ENCODE data around the gene RIMKLA.
A peak's percentile ranks its signal among the peaks of the same experiment; 100 is the strongest.

RIMKLA gene

GRCh38 chr1:42380586-42381279, at the start of gene RIMKLA:
Gene RIMKLA (plus strand): TSS chr1:42380792. CDS start chr1:42380935, 143 bp downstream.
- peak; percentile 74 for DNase-seq

GRCh38 chr1:42332877-42333276, 47.7 kb upstream of the RIMKLA start:
- no peak for DNase-seq

DNA sequence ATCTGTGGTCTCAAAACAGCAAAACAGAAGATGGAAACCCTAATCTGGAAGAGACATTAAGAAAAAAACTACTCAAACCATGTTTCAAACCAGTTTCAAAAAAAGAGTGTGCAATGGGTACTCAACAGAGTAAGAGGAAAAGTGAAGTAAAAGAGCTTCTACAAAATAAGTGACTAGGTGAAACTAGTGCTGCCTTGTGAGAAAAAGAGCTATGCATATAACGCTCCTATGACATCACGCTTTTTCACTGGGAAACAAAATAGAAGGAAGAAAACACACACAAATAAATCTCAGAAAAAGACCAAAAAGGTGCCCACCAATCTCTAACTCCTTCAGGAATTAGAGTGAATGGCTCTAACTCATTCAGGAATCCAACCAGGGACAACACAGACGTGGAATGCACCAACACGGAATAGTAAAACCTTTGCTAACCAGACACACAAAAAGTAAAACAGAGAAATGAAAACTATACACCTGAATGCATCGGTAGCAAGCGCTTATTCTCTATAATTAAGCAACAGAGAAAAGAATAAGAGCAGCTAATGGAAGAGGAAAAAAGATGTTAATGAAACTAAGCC, 46.8 kb upstream of the RIMKLA start:
- no peak for DNase-seq

DNA sequence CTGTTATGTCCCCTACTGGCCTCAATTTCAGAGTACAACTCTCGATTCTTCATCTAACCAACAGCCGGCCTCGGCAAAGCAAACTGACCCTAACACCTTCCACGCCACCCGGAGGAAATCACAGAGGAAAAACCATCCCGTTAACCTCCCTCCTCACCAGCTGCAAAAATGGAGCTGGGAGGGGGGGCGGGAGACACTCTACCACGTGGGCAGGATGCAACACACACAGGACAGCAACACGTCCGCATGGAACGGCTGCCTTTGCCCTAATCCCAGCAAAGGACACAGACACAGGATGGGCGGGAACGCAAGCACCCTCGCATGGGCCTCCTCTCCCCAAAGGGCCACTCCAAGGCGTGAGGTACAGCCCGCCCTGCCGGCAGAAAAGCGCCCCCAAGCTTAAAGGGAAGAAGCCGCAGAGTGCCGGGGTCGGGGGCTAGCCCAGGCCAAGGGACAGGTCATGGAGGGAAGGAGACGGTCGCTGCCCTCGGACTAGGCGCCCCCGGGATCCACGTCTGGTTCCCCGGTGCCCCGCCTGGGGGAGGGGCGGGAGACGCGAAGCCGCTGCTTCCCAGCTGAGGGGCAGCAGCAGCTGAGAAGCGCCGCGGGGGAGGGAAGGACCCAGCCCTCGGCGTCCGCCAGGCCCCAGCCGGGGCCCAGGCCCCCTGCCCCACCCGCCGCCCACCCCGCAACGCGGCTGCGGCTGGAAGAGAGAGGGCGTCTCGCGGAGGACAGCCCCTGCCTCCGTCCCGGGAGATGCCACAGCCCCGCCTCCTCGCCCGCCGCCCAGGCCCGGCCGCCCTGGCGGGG, 46.1 kb upstream of the RIMKLA start:
- peak; percentile 19 for DNase-seq

- peak; percentile 68 for DNase-seq
Measured at GRCh38 chr1:42335050-42335808, 45.4 kb upstream of the RIMKLA start, which contains the start of gene FOXJ3. Gene FOXJ3 (minus strand): TSS chr1:42335235. CDS start chr1:42311093, 24,142 bp downstream.

DNA sequence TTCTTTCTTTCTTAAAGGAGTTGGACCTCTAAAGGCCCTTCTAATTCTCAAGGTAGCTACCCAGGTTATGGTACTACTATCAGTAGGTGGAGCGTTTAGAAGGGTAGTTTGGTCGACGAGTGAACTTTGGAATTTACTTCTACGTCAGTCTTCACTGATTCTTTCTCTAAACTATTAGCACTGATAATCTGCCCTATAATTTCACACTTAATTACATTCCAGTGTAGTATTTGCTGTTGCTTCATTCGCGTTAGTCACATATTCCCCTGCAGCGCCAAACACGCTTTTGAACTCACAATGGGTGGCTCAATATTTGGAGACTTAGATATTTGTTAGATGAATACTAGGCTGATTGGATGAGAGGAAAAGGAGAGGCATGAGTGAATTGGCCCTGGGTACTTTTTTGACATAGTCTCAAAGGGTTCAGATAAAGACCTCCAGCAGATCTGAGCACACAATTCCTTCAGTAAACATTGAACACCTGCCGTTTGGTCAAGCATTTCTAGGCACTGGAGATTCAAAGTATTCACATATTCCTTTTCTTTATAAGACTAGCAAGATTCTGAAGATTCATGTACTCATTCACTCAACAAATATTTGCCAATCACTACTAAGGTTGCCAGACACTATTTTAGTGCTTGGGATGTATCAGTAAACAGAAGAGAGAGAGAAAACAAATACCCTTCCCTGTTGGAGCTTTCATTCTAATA, 44.6 kb upstream of the RIMKLA start:
- no peak for DNase-seq

GRCh38 chr1:42336978-42337377, 43.6 kb upstream of the RIMKLA start:
- no peak for DNase-seq

GRCh38 chr1:42340093-42340492, 40.5 kb upstream of the RIMKLA start:
- no peak for DNase-seq

GRCh38 chr1:42340901-42341300, 39.7 kb upstream of the RIMKLA start:
- no peak for DNase-seq

GRCh38 chr1:42343049-42343448, 37.5 kb upstream of the RIMKLA start:
- no peak for DNase-seq

DNA sequence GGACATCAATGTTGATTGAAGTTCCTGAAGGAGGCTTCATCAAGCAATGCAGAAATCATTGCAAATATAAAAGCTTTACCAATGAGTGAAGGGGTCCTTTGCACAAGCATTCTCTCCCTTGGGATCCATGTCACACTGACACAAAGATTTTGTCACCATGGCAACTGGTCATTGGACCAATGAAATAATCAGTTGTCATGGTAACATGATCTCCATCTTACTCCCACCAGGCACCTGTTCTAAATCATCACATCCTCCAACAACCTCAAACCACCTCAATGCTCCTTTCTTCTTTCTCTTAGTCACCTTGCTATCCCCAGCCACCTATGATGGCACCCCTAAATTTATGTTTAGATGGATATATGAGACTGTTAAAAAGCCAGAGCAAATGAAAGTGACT, 32.1 kb upstream of the RIMKLA start:
- no peak for DNase-seq

- no peak for DNase-seq
Measured at GRCh38 chr1:42350086-42350485, 30.5 kb upstream of the RIMKLA start.

DNA sequence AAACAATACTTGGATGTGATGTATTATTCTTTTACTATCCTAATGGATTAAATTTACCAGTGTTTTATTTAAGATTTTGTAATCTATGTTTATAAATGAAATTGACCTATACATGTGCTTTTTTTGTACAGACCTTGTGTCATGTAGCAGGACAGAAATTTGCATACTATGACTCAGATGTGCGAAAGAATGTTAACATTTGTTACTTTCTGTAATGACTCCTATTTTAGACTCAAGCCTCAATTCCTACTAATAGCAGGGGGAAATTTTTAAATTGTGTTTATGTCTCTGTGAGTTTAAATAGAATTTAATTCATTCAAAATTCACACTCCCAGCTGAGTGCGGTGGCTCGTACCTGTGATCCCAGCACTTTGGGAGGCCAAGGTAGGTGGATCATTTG, 21.8 kb upstream of the RIMKLA start:
- no peak for DNase-seq

DNA sequence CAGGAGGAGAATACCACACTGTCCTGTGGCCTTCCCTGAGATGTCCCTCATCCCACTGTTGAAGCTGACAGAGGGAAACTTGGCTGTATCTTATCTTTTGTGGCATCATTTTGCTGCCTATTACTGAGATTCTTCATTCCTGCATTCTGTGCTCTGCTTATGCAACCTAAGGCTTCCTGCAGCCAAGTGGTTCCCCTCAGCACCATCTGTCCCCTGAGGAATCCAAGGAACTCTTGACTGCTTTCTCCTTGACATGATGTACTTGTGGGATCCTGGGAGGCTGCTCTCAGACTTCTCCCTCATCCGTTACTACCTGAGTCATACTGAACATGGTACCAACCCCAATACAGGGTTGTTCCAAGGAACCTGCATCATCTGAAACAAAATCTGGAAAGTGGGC, 21.1 kb upstream of the RIMKLA start:
- DNase-seq: no peak

DNA sequence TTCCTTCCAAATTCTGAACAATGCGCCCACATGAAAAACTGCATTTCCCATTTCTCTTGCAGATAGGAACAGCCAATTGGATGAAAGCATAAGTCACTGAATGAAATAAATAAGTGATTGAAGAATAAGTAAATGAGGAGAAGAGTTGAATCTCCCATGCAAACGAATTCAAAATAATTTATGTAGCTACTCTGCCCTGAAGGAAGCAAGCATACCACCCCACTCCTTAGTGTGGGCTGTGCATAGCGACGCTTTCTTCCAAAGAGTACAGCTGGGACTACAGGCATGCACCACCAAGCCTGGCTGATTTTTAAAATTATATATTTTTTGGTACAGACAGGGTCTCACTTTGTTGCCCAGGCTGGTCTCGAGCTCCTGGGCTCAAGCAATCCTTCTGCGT, 16.5 kb upstream of the RIMKLA start:
- DNase-seq: no peak

DNA sequence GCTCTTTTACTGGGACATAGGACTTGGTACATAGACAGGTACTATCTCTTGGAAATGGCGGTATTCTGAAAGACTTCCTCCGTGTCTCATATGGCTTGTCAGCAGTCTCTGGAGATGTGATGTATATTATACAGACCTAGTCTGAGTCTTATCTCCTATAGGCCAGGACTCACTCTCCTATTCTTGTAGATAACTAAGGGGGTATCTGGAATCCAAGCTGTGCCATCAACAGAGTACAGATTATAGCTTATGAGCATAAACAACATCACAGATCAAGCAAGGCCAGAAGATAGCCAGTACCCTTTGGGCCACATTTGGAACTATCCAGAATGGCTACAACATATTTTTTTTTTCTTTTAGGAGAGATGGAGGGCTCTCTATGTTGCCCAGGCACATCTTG, 16.1 kb upstream of the RIMKLA start:
- DNase-seq: no peak

DNA sequence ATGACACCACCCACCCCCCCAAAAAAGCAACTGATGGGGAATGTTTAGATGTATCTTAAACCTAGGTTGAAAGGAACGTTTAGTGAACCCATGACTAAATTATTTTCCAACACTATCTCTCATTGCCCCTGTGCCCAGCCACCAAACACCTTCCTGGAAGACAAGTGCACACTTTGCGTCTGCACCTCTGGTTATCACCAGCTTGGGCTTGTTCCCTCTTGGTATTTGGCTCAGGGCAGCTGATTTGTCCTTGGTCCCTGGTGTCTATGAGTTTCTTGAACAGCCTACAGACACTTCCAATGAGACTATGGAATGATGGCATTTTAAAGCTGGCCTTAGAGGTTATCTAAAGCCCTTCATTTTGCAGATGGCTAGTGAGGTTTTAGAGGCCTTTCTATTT, 15.5 kb upstream of the RIMKLA start:
- no peak for DNase-seq

DNA sequence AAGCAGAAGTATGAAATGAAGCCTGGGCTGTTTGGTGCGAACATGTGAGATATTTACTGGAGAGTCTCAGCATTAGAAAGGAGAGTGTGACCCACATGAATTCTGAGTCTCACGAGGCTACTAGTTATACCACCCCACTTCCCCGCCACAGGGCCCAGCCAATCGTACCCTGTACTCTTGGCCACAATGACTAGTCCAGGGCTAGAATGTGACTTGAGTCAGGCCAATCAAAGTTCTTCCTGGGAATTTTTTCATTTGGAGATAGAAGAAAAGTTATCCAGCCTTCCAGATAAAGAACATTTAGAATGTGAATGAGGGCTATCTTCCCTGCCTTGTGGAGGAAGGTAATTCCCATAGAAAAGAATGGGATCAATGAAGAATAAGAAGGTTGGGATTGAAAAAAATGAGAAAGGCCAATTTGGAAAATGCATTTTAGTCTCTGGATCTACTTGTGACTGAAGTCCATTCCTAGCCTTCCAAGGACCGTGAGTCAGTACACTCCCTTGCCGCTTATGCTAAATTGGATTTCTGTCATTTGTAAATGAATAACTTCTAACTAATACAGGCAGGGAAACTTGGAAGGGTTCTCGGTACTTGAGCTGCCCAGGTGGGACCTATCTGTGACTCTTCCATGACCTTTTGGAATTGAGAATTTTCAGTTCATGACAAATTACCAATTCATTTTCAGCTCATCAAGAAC, 12.3 kb upstream of the RIMKLA start:
- DNase-seq: no peak

DNA sequence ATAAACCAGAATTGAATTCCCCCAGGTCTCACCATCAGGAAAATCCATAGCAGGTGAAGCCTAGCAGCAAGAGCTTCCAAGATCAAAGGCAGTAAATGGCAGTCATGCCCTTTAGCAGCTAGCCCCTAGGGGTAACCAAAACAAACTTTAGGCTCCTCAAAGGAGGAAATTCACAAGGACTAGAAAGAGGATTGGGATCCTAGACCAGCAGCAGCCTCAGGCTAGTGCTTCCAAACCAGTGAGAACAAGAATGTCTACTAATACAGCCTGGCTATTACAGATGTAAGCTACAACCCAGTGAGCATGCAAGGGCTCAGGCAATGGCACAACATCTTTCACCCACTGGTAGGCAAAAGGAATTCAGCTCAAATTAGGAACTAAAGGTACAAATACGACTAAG, 11.1 kb upstream of the RIMKLA start:
- DNase-seq: no peak

DNA sequence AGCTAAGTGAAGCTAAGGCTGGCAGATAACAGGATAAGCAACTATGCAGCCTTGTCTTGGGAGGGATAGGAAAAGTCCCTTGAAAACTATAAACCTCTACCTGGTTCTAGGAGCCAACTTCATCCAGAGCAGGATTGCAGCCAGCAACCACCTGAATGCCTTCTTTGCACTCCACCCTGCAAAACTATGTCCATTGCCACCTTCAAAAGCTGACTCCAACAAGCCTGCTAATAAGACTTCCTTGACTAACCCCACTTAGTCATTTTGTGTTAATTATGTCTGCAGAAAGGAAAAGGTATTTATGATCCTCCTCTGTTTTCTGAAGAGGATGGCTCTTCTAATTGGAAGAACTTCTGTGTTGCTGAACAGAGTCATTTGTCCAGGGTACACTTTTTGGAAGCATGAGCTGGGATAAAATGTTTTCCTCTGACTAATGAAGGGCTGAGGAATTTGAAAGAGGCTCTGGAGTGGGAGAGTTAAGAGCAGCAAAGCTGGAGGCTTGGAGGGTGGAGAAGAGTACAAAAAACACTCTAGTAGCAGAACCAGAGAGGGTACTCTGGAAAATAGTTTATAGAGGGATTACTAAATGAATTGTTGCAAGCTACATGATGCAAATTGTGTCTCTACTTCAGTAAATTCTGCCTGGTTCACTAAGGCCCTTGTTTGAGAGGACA, 9.6 kb upstream of the RIMKLA start:
- no peak for DNase-seq

DNA sequence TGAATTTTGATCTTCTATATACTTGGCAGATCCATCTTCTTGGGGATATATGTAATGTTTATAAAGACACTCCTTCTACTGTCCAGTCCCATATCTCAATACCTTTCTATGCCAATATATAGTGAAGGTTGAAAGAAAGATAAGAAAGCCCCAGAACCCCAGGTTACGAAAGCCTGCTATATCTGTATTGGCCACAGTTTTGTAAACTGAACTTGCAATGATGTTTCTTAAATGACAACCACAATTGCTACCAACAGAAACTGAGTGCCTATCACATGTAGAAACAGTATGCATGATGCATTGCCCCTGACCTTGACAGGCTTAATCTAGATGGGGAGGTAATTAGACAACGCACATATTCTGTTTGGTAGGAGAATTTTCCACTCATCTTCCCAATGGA, 7.8 kb upstream of the RIMKLA start:
- no peak for DNase-seq
